Measurements from ENCODE around the gene GFOD1. TPM values are rescaled to one million over a fixed set of nuclear protein-coding genes. Genes with fewer than 3 reads are reported as not detected.

GFOD1 gene
- polyA plus RNA-seq, 1 donor from 2014 or later, result 7.0 TPM

DNA sequence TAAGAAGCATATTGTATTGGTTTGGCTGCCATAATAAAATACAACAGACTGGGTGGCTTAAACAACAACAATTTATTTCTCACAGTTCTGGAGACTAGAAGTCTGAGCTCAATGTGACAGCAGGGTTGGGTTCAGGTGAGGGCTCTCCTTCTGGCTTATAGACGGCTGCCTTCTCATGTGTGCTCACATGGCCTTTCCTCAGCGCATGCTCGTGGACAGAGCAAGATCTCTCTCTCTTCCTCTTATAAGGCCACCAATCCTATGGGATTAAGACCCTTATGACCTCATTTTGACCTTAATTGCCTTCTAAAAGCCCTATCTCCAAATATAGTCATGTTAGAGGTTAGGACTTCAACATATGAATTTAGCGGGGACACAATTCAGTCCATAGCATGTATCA lies 32.4 kb upstream of the GFOD1 start:
- Histone ChIP-seq H3K4me3 (ENCODE audit: low read length) (no peak overlapping the region), H3K4me2 (ENCODE audit: low read length) (no peak overlapping the region)

DNA sequence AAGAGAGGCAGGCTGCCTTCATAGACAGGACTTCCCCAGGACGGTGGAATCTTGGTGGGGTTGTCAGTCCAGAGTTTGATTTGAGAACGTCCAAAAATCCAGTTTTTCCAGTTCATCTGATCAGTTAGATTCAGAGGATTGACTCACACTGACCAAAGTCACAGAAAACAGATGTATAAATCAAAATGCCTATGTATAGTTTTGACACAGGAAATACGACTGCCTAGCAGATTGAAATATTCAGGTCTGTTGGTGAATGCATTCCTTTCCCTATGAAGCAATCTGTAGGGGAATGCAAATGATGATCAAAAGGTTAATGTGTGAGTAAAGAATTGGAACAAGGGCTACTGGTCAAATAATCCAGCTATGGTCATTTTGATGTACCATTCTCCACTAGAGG lies 29.7 kb upstream of the GFOD1 start:
- no peaks in the 10 kb centered on the region for H3K79me2 ChIP-seq (replicated peaks; ENCODE audit: insufficient read depth, low read length)
- H3K9me3 ChIP-seq (ENCODE audit: low read length), result no peaks in the 10 kb centered on the region
- no peak overlapping the region for H3K27ac ChIP-seq (ENCODE audit: low read length)
- H3K9me2 ChIP-seq (ENCODE audit: insufficient read depth, low read length), result no peaks in the 10 kb centered on the region
- no peaks in the 10 kb centered on the region for H3K27me3 ChIP-seq (ENCODE audit: insufficient read depth, low read depth, low read length)
- H4K20me1 ChIP-seq (ENCODE audit: insufficient read depth), result no peaks in the 10 kb centered on the region
- H3K4me2 ChIP-seq (ENCODE audit: low read length), result no peak overlapping the region
- H2AFZ ChIP-seq (ENCODE audit: low read depth, low read length), result no peak overlapping the region
- H3F3A ChIP-seq (ENCODE audit: insufficient read depth, low read length, poor library complexity, severe bottlenecking), result no peaks in the 10 kb centered on the region
- no peak overlapping the region for H3K9ac ChIP-seq (ENCODE audit: low read length)
- H3K36me3 ChIP-seq (ENCODE audit: insufficient read depth, low read length), result no peaks in the 10 kb centered on the region
- no peak for TF ChIP-seq RAD21 (conservative IDR thresholded peaks at IDR 0.05)
- TF ChIP-seq POLR2AphosphoS5 (IDR thresholded peaks at IDR 0.05), result no peak
- no peak for TF ChIP-seq TAF1 (IDR thresholded peaks at IDR 0.05; ENCODE audit: low read depth)
- no peak for TF ChIP-seq EZH2 (IDR thresholded peaks at IDR 0.05; ENCODE audit: borderline replicate concordance, insufficient read depth, low read length, poor library complexity, severe bottlenecking)
- no peak for TF ChIP-seq EP300 (conservative IDR thresholded peaks at IDR 0.05; ENCODE audit: poor library complexity, severe bottlenecking)
- TF ChIP-seq, protein P1, sequence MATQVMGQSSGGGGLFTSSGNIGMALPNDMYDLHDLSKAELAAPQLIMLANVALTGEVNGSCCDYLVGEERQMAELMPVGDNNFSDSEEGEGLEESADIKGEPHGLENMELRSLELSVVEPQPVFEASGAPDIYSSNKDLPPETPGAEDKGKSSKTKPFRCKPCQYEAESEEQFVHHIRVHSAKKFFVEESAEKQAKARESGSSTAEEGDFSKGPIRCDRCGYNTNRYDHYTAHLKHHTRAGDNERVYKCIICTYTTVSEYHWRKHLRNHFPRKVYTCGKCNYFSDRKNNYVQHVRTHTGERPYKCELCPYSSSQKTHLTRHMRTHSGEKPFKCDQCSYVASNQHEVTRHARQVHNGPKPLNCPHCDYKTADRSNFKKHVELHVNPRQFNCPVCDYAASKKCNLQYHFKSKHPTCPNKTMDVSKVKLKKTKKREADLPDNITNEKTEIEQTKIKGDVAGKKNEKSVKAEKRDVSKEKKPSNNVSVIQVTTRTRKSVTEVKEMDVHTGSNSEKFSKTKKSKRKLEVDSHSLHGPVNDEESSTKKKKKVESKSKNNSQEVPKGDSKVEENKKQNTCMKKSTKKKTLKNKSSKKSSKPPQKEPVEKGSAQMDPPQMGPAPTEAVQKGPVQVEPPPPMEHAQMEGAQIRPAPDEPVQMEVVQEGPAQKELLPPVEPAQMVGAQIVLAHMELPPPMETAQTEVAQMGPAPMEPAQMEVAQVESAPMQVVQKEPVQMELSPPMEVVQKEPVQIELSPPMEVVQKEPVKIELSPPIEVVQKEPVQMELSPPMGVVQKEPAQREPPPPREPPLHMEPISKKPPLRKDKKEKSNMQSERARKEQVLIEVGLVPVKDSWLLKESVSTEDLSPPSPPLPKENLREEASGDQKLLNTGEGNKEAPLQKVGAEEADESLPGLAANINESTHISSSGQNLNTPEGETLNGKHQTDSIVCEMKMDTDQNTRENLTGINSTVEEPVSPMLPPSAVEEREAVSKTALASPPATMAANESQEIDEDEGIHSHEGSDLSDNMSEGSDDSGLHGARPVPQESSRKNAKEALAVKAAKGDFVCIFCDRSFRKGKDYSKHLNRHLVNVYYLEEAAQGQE (IDR thresholded peaks at IDR 0.05; ENCODE audit: borderline replicate concordance), result no peak
- no peak for TF ChIP-seq SMC3 (conservative IDR thresholded peaks at IDR 0.05; ENCODE audit: poor library complexity)
- TF ChIP-seq, protein P2, sequence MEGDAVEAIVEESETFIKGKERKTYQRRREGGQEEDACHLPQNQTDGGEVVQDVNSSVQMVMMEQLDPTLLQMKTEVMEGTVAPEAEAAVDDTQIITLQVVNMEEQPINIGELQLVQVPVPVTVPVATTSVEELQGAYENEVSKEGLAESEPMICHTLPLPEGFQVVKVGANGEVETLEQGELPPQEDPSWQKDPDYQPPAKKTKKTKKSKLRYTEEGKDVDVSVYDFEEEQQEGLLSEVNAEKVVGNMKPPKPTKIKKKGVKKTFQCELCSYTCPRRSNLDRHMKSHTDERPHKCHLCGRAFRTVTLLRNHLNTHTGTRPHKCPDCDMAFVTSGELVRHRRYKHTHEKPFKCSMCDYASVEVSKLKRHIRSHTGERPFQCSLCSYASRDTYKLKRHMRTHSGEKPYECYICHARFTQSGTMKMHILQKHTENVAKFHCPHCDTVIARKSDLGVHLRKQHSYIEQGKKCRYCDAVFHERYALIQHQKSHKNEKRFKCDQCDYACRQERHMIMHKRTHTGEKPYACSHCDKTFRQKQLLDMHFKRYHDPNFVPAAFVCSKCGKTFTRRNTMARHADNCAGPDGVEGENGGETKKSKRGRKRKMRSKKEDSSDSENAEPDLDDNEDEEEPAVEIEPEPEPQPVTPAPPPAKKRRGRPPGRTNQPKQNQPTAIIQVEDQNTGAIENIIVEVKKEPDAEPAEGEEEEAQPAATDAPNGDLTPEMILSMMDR (IDR thresholded peaks at IDR 0.05; ENCODE audit: poor library complexity, severe bottlenecking), result no peak
- TF ChIP-seq MXI1 (conservative IDR thresholded peaks at IDR 0.05; ENCODE audit: poor library complexity, severe bottlenecking), result no peak
- no peak overlapping the region for H3K4me3 ChIP-seq (ENCODE audit: low read length)

More for the DNA sequence above, 32.4 kb upstream of the GFOD1 start:
- H3F3A ChIP-seq (ENCODE audit: insufficient read depth, low read length, poor library complexity, severe bottlenecking), result no peaks in the 10 kb centered on the region
- no peak overlapping the region for H3K27ac ChIP-seq (ENCODE audit: low read length)
- no peaks in the 10 kb centered on the region for H4K20me1 ChIP-seq (ENCODE audit: insufficient read depth)
- TF ChIP-seq, protein P1 (IDR thresholded peaks at IDR 0.05; ENCODE audit: borderline replicate concordance), result no peak
- TF ChIP-seq EP300 (conservative IDR thresholded peaks at IDR 0.05; ENCODE audit: poor library complexity, severe bottlenecking) (no peak), MXI1 (conservative IDR thresholded peaks at IDR 0.05; ENCODE audit: poor library complexity, severe bottlenecking) (no peak), POLR2AphosphoS5 (IDR thresholded peaks at IDR 0.05) (no peak)
- TF ChIP-seq, protein P2 (IDR thresholded peaks at IDR 0.05; ENCODE audit: poor library complexity, severe bottlenecking), result no peak
- no peaks in the 10 kb centered on the region for H3K36me3 ChIP-seq (ENCODE audit: insufficient read depth, low read length)
- H3K9ac ChIP-seq (ENCODE audit: low read length), result no peak overlapping the region
- H3K27me3 ChIP-seq (ENCODE audit: insufficient read depth, low read depth, low read length), result no peaks in the 10 kb centered on the region
- H3K79me2 ChIP-seq (replicated peaks; ENCODE audit: insufficient read depth, low read length), result no peaks in the 10 kb centered on the region
- H2AFZ ChIP-seq (ENCODE audit: low read depth, low read length), result no peak overlapping the region
- no peaks in the 10 kb centered on the region for H3K9me2 ChIP-seq (ENCODE audit: insufficient read depth, low read length)
- H3K9me3 ChIP-seq (ENCODE audit: low read length), result no peaks in the 10 kb centered on the region
